SK-N-SH (cell line): Measurements from ENCODE around the gene STRADA. TPM values are rescaled to one million over a fixed set of nuclear protein-coding genes. Genes with fewer than 3 reads are reported as not detected.

Experiments used
- CTCF ChIA-PET: fragments of 300-600, 350-600 bp; formaldehyde crosslinking; extraction: SDS; loops from one replicate; lab custom pipeline; 2021; lab: Yijun Ruan, JAX
- POLR2A ChIA-PET: fragments of 350-600 bp; sonication (Branson Sonifier 250); formaldehyde crosslinking; extraction: SDS; loops from one replicate; lab custom pipeline; 2020; ENCODE audit warnings: antibody characterized with exemption, inconsistent platforms; lab: Yijun Ruan, JAX
- DNase-seq: peaks from one replicate; pipeline ENCODE4 v3.0.0; 2012
- H2AFZ ChIP-seq: fragments of 200-600 bp; sonication (generic); 2 replicates; pipeline ENCODE4 v1.8.1; 2016; ENCODE audit warnings: antibody characterized with exemption, mild to moderate bottlenecking, low read depth
- H3F3A ChIP-seq: fragments of 200-600 bp; sonication (generic); replicated peaks from 2 replicates; pipeline ENCODE3; 2016; ENCODE audit warnings: antibody characterized with exemption, mild to moderate bottlenecking; ENCODE audit not compliant: insufficient read depth
- H3K27ac ChIP-seq, 2 experiments: fragments of 200-500 bp in 1 of 2; fragments of 200-600 bp in 1 of 2; sonication (Bioruptor generic) in 1 of 2; sonication (generic), shearing (Covaris generic) in 1 of 2; 2 replicates each; pipeline versions ENCODE4 v1.5.1 to v1.6.1; 2014 to 2016; ENCODE audit warnings: low read depth in 2 of 2, inconsistent platforms in 1 of 2, low read length in 1 of 2, mild to moderate bottlenecking in 1 of 2, mixed read lengths in 1 of 2
- H3K27me3 ChIP-seq: fragments of 200-600 bp; sonication (generic), shearing (Covaris generic); 2 replicates; pipeline ENCODE4 v1.6.1; 2016; ENCODE audit warnings: mixed run types; ENCODE audit not compliant: insufficient read depth
- H3K36me3 ChIP-seq, 2 experiments: fragments of 200-500 bp in 1 of 2; fragments of 200-600 bp in 1 of 2; sonication (Bioruptor generic) in 1 of 2; sonication (generic) in 1 of 2; replicated peaks in 1 of 2; 2 replicates each; pipeline versions ENCODE3 to v1.5.1; 2014 to 2016; ENCODE audit warnings: low read length in 1 of 2, mild to moderate bottlenecking in 1 of 2; ENCODE audit not compliant: insufficient read depth in 2 of 2, control insufficient read depth in 1 of 2
- H3K4me1 ChIP-seq, 2 experiments: fragments of 200-500 bp in 1 of 2; fragments of 200-600 bp in 1 of 2; sonication (Bioruptor generic) in 1 of 2; sonication (generic), shearing (Covaris generic) in 1 of 2; 2 replicates each; pipeline versions ENCODE4 v1.5.1 to v1.6.1; 2014 to 2016; ENCODE audit warnings: low read depth in 1 of 2, low read length in 1 of 2, mixed run types in 1 of 2; ENCODE audit not compliant: insufficient read depth in 2 of 2, control insufficient read depth in 1 of 2
- H3K4me2 ChIP-seq: fragments of 200-600 bp; sonication (generic), shearing (Covaris generic); 2 replicates; pipeline ENCODE4 v1.6.1; 2017; ENCODE audit warnings: mixed run types
- H3K4me3 ChIP-seq, 2 experiments: fragments of 200-500 bp in 1 of 2; fragments of 200-600 bp in 1 of 2; sonication (Bioruptor generic) in 1 of 2; sonication (generic), shearing (Covaris generic) in 1 of 2; 2 replicates each; pipeline versions ENCODE4 v1.5.1 to v1.8.1; 2014 to 2016; ENCODE audit warnings: low read depth in 2 of 2, inconsistent platforms in 1 of 2, low read length in 1 of 2, mild to moderate bottlenecking in 1 of 2, mixed read lengths in 1 of 2, moderate library complexity in 1 of 2
- H3K79me2 ChIP-seq: fragments of 200-600 bp; sonication (generic); 2 replicates; pipeline ENCODE4 v1.8.1; 2017; ENCODE audit warnings: mild to moderate bottlenecking; ENCODE audit not compliant: insufficient read depth
- H3K9ac ChIP-seq: fragments of 200-600 bp; sonication (generic); 2 replicates; pipeline ENCODE4 v1.6.1; 2017; ENCODE audit warnings: mixed run types
- H3K9me2 ChIP-seq: fragments of 200-600 bp; sonication (generic); 2 replicates; pipeline ENCODE4 v1.6.1; 2017; ENCODE audit warnings: mixed run types
- H3K9me3 ChIP-seq: fragments of 200-600 bp; sonication (generic); 2 replicates; pipeline ENCODE4 v1.6.1; 2017; ENCODE audit warnings: mixed run types, mild to moderate bottlenecking, moderate library complexity
- H4K20me1 ChIP-seq: fragments of 200-600 bp; sonication (generic); 2 replicates; pipeline ENCODE4 v1.6.1; 2017; ENCODE audit warnings: mild to moderate bottlenecking, mixed run types; ENCODE audit not compliant: insufficient read depth
- CHD2 ChIP-seq: fragments of 150-350 bp; IDR thresholded peaks from 2 replicates; pipeline ENCODE4 v1.6.1; 2018; ENCODE audit warnings: low read length; ENCODE audit not compliant: partially characterized antibody
- ELF1 ChIP-seq: IDR thresholded peaks from 2 replicates; pipeline ENCODE4 v1.4.0; 2012
- FOXJ3 ChIP-seq: sonication (generic); formaldehyde crosslinking; IDR thresholded peaks from 2 replicates; pipeline ENCODE4 v1.5.1; 2020; ENCODE audit warnings: mild to moderate bottlenecking, missing genetic modification reagents
- GATA2 ChIP-seq: sonication (generic); formaldehyde crosslinking; IDR thresholded peaks from 2 replicates; pipeline ENCODE4 v1.5.0; 2020; ENCODE audit warnings: mild to moderate bottlenecking, missing genetic modification reagents
- JUND ChIP-seq: IDR thresholded peaks from 2 replicates; pipeline ENCODE4 v1.4.0; 2012
- MEF2A ChIP-seq: IDR thresholded peaks from 2 replicates; pipeline ENCODE4 v1.4.0; 2012; ENCODE audit warnings: low read depth, borderline replicate concordance
- POLR2AphosphoS5 ChIP-seq: IDR thresholded peaks from 2 replicates; pipeline ENCODE4 v1.6.1; 2012; ENCODE audit warnings: low read depth, low read length
- RAD21 ChIP-seq: IDR thresholded peaks from 2 replicates; pipeline ENCODE4 v1.6.1; 2012; ENCODE audit warnings: mild to moderate bottlenecking, low read length
- SIN3A ChIP-seq: IDR thresholded peaks from 2 replicates; pipeline ENCODE4 v1.6.1; 2012; ENCODE audit warnings: low read depth, mild to moderate bottlenecking, low read length, moderate library complexity, borderline replicate concordance
- USF1 ChIP-seq: IDR thresholded peaks from 2 replicates; pipeline ENCODE4 v1.4.0; 2012; ENCODE audit warnings: low read depth, borderline replicate concordance
- WGBS: methylation state at CpG from one replicate; pipeline ENCODE4 v1.1.6; 2017; ENCODE audit warnings: low lambda C conversion rate; 5-methylcytosine and 5-hydroxymethylcytosine counted together
- polyA plus RNA-seq, 3 experiments: library from polyadenylated mRNA; depleted of rRNA; stranded (reverse); fragments of >200 nt; gene quantifications; 2 replicates each; pipeline ENCODE4 v1.2.3, GENCODE V29; 2012

STRADA gene
- polyA plus RNA-seq, 1 of the 3 experiments (the other 2 are of a cell fraction), result 37.3 TPM

DNA sequence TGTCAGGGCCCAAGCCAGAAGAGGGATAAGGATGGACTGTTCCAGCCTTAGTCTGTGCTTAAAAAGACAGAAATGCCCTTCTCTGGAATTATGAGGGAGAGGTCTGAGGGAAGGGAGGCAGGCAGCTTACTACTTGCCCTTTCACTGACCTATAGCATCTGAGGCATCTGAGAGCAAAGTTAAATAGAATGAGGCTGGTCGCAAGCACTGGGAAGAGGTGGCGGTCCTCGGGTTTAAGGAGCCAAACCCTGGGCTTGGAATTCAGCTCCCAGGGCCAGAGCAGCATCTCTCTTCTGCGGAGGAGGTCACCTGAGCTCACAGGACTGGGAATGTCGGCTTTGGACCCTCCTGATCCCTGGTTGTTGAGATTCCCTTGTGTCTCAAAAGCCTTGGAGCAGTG lies 38.6 kb downstream of the STRADA start:
- no peaks in the 10 kb centered on the region for H3K27me3 ChIP-seq
- no peak overlapping the region for H2AFZ ChIP-seq
- CTCF ChIA-PET, result interaction anchor here (1.2 to 1.6 kb wide), 6 partner anchors 10 to 278 kb away, joined by 3 to 8 read pairs (median 4); partner anchors contain the start of gene STRADA
- H3K4me2 ChIP-seq, result peak overlapping the region; percentile 13
- H4K20me1 ChIP-seq, result peaks cover under 1% of the 10 kb centered on the region; the same call in 1 of the 2 replicates
- H3K9ac ChIP-seq, result no peak overlapping the region
- peaks cover 19% of the 10 kb centered on the region for H3K79me2 ChIP-seq
- peaks cover 13% of the 10 kb centered on the region for H3F3A ChIP-seq
- TF ChIP-seq POLR2AphosphoS5 (no peak), FOXJ3 (CRISPR knock-in tag) (no peak), GATA2 (CRISPR knock-in tag) (no peak), ELF1 (no peak), MEF2A (no peak), SIN3A (no peak), CHD2 (no peak), USF1 (no peak)
- TF ChIP-seq, all 33 proteins: peak for 0
- peaks cover 4 to 31% of the 10 kb centered on the region in 2 experiments for H3K36me3 ChIP-seq
- no peaks in the 10 kb centered on the region for H3K9me3 ChIP-seq
- H3K4me1 ChIP-seq, result peaks cover 9 to 49% of the 10 kb centered on the region in 2 experiments; a peak in 3 of 4 replicates
- peak overlapping the region in 1 of 2 experiments; percentile 29; a peak in 1 of 4 replicates for H3K27ac ChIP-seq
- no peak for DNase-seq
- no peaks in the 10 kb centered on the region for H3K9me2 ChIP-seq
- no peak overlapping the region for H3K4me3 ChIP-seq
- 82% methylated on average over 5 of the region's 5 CpGs for WGBS
- POLR2A ChIA-PET, result interaction anchor here (0.6 to 2.4 kb wide), 3 partner anchors 11 to 62 kb away, joined by 5 to 7 read pairs (median 6); no protein-coding TSS in a partner anchor

GRCh38 chr17:63702721-63703015 lies 38.9 kb downstream of the STRADA start:
- H3K4me3 ChIP-seq, result no peak overlapping the region
- peaks cover 23% of the 10 kb centered on the region for H3K79me2 ChIP-seq
- no peak for DNase-seq
- H3K9me3 ChIP-seq, result no peaks in the 10 kb centered on the region
- ChIA-PET CTCF (interaction anchor here (1.2 to 2.4 kb wide), 5 partner anchors 8 to 277 kb away, joined by 3 to 14 read pairs (median 7); partner anchors contain the start of gene STRADA), POLR2A (interaction anchor here (0.6 to 2.4 kb wide), 3 partner anchors 12 to 61 kb away, joined by 5 to 7 read pairs (median 6); no protein-coding TSS in a partner anchor)
- TF ChIP-seq RAD21 (no peak), JUND (no peak)
- peaks cover 4% of the 10 kb centered on the region for H4K20me1 ChIP-seq
- H2AFZ ChIP-seq, result no peak overlapping the region
- no peaks in the 10 kb centered on the region for H3K9me2 ChIP-seq
- peaks cover 9 to 53% of the 10 kb centered on the region in 2 experiments; a peak in 3 of 4 replicates for H3K4me1 ChIP-seq
- WGBS, result 86% methylated on average over 6 of the region's 6 CpGs
- peaks cover 17% of the 10 kb centered on the region for H3F3A ChIP-seq
- peak overlapping the region in 1 of 2 experiments; percentile 29; a peak in 1 of 4 replicates for H3K27ac ChIP-seq
- no peak overlapping the region for H3K9ac ChIP-seq
- H3K36me3 ChIP-seq, result peaks cover 5 to 33% of the 10 kb centered on the region in 2 experiments
- no peaks in the 10 kb centered on the region for H3K27me3 ChIP-seq
- H3K4me2 ChIP-seq, result peak overlapping the region; percentile 13
